Measurements from ENCODE around the gene RUNX3. TPM values are rescaled to one million over a fixed set of nuclear protein-coding genes. Genes with fewer than 3 reads are reported as not detected.

Gene RUNX3
- total RNA-seq, 1 experiment from 2014 or later, result 0.33 TPM

DNA sequence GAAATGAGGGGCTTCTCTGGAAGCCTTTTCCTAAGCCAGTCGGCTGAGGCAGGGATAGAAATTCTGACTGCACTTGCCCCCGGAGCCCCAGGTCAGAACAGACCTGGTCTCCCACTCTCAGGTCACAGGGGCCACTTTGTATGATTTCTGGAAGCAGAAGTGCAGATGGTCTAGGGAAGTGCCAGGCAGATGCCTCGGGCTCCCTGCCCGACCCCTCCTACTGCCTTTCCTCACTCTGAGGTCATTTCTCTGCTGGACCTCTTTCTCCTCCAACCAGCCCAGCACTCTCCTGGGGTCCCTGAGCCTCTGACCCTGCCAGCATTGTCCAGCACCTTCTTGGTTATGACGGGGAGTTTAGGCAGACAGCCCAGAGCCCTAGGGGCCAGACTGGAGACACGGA lies 8.7 kb downstream of the RUNX3 start:
- H3K79me2 ChIP-seq (ENCODE audit: insufficient read depth, low read length), result no peaks in the 10 kb centered on the region
- H3K36me3 Mint-ChIP-seq (ENCODE audit: insufficient read depth in 1 of 3, low read depth in 3 of 3), result no peaks in the 10 kb centered on the region
- H2AFZ ChIP-seq (ENCODE audit: low read length), result no peak overlapping the region
- H3K9me3 ChIP-seq (ENCODE audit: control insufficient read depth, low read depth, low read length), result no peaks in the 10 kb centered on the region
- WGBS (ENCODE audit: extremely low coverage, insufficient read length, low lambda C conversion rate), result no CpG with 5 or more reads among the region's 6 CpGs
- no peak overlapping the region for H3K56ac ChIP-seq (ENCODE audit: insufficient read length, low read depth, low read length)
- no peak for DNase-seq
- H4K8ac ChIP-seq (replicated peaks; ENCODE audit: insufficient read length, low read depth, low read length), result no peak overlapping the region
- H3T11ph ChIP-seq (ENCODE audit: low read length), result no peak overlapping the region
- no peak overlapping the region for H3K27ac ChIP-seq (ENCODE audit: insufficient read length, low read depth, low read length)
- no peak overlapping the region for H3K4me2 ChIP-seq (ENCODE audit: insufficient read depth, insufficient read length, low read length)
- no peaks in the 10 kb centered on the region for H3K23me2 ChIP-seq (ENCODE audit: insufficient read length, low read depth, low read length, poor library complexity, severe bottlenecking)
- no peak overlapping the region for H3K4ac ChIP-seq (ENCODE audit: low read depth, low read length)
- no peak overlapping the region for H3K14ac ChIP-seq (ENCODE audit: insufficient read depth, low read length)
- no peaks in the 10 kb centered on the region; a peak in 1 of 5 replicates for H3K9me3 Mint-ChIP-seq
- no peak overlapping the region for H2BK5ac ChIP-seq (ENCODE audit: insufficient read length, low read length)
- H4K91ac ChIP-seq (ENCODE audit: insufficient read length, low read depth, low read length), result no peak overlapping the region
- no peak overlapping the region for H3K18ac ChIP-seq (ENCODE audit: insufficient read length, low read depth, low read length)
- peaks cover 5% of the 10 kb centered on the region; the same call in 1 of the 2 replicates for H3K27me3 ChIP-seq (ENCODE audit: insufficient read depth, low read length)
- no peak overlapping the region for H3K23ac ChIP-seq (ENCODE audit: insufficient read length, low read depth, low read length)
- peaks cover 8 to 13% of the 10 kb centered on the region in 2 experiments for H3K4me1 Mint-ChIP-seq
- H2BK15ac ChIP-seq (ENCODE audit: low read depth, low read length), result no peak overlapping the region
- peaks cover 25% of the 10 kb centered on the region for H3K27me3 Mint-ChIP-seq (ENCODE audit: low read depth)
- no peak overlapping the region for H2BK120ac ChIP-seq (ENCODE audit: low read depth, low read length, poor library complexity, severe bottlenecking)
- H3K27ac Mint-ChIP-seq, result no peak overlapping the region
- TF ChIP-seq, protein P1, sequence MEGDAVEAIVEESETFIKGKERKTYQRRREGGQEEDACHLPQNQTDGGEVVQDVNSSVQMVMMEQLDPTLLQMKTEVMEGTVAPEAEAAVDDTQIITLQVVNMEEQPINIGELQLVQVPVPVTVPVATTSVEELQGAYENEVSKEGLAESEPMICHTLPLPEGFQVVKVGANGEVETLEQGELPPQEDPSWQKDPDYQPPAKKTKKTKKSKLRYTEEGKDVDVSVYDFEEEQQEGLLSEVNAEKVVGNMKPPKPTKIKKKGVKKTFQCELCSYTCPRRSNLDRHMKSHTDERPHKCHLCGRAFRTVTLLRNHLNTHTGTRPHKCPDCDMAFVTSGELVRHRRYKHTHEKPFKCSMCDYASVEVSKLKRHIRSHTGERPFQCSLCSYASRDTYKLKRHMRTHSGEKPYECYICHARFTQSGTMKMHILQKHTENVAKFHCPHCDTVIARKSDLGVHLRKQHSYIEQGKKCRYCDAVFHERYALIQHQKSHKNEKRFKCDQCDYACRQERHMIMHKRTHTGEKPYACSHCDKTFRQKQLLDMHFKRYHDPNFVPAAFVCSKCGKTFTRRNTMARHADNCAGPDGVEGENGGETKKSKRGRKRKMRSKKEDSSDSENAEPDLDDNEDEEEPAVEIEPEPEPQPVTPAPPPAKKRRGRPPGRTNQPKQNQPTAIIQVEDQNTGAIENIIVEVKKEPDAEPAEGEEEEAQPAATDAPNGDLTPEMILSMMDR (conservative IDR thresholded peaks at IDR 0.05), result no peak
- H4K20me1 ChIP-seq (ENCODE audit: control insufficient read depth, insufficient read depth, insufficient read length), result no peaks in the 10 kb centered on the region
- H3K4me3 Mint-ChIP-seq, result no peak overlapping the region
- no peak overlapping the region for H4K5ac ChIP-seq (ENCODE audit: insufficient read length, low read depth, low read length)
- H3K79me1 ChIP-seq (ENCODE audit: insufficient read depth, low read depth, low read length, poor library complexity, severe bottlenecking), result no peaks in the 10 kb centered on the region
- no peak overlapping the region for H2BK20ac ChIP-seq (ENCODE audit: low read depth, low read length, poor library complexity, severe bottlenecking)
- H3K9ac ChIP-seq (ENCODE audit: extremely low read depth, insufficient read length, low read length), result no peak overlapping the region
- H2AK5ac ChIP-seq (ENCODE audit: insufficient read length, low read length), result no peak overlapping the region
- H2BK12ac ChIP-seq (ENCODE audit: insufficient read length, low read depth, low read length), result no peak overlapping the region
- H3K4me1 ChIP-seq (ENCODE audit: insufficient read depth, low read length), result no peaks in the 10 kb centered on the region; the same call in 1 of the 2 replicates

Data from H9 (cell line).